ENCODE data around the gene NEMP1.

Gene NEMP1

GRCh38 chr12:57101892-57102695, 23.5 kb upstream of the NEMP1 start:
- no peak for TF ChIP-seq CTCF (IDR thresholded peaks at IDR 0.05)

DNA sequence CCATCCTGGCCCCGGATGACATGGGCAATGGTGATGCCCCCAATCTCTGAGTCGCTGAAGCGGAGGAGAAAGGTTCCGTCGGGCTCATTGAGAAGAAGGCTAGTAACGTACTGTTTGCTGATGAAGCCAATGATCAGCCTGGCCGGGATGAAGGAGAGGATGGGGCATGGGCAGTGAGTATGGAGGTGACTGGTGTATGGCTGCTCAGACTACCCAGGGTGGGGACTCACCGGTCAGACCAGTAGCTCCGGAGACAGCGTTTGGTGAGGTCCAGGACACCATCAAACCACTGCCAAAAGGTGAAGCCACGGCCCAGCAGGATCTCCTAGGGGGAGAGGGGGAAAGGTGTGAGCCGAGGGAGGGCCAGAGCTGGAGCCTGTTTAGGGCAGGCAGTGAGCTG, 21.2 kb upstream of the NEMP1 start:
- no peak for TF ChIP-seq CTCF (IDR thresholded peaks at IDR 0.05)

DNA sequence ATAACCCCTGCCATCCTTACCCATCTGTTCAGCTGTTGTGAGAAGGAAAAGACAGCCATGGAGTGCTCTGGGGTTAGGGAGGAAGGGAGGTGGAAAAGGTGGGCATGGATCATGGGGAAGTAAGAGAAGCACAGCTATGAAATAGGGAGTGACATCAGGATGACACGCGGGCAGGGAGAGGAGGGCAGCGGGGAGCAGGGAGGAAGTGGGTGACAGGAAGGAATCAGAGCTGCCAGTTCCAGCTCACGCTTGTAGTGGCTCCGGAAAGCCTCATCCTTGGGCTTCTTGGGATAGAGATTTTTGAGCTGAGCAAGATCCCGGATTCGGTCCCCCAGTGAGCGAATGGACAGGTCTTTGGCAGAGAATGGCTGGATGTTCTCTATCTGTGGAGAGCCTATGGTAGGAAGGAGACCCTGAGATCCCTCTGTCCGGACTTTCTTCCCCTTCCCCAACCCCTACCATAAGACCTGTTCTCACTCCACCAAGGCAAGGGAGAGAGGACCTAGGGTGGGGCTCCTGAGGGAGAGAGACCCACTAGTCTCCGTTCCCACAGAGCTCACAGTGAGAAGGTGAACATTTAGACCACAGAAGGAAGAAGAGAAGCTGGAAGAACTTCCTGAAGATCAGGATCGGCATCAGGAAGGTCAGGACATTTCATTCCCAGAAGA, 20.6 kb upstream of the NEMP1 start:
- no peak for TF ChIP-seq CTCF (IDR thresholded peaks at IDR 0.05)

GRCh38 chr12:57098546-57098945, 20.0 kb upstream of the NEMP1 start:
- TF ChIP-seq CTCF (IDR thresholded peaks at IDR 0.05) = no peak

- TF ChIP-seq CTCF (IDR thresholded peaks at IDR 0.05) = no peak
Observed at GRCh38 chr12:57097554-57097835, 18.9 kb upstream of the NEMP1 start.

DNA sequence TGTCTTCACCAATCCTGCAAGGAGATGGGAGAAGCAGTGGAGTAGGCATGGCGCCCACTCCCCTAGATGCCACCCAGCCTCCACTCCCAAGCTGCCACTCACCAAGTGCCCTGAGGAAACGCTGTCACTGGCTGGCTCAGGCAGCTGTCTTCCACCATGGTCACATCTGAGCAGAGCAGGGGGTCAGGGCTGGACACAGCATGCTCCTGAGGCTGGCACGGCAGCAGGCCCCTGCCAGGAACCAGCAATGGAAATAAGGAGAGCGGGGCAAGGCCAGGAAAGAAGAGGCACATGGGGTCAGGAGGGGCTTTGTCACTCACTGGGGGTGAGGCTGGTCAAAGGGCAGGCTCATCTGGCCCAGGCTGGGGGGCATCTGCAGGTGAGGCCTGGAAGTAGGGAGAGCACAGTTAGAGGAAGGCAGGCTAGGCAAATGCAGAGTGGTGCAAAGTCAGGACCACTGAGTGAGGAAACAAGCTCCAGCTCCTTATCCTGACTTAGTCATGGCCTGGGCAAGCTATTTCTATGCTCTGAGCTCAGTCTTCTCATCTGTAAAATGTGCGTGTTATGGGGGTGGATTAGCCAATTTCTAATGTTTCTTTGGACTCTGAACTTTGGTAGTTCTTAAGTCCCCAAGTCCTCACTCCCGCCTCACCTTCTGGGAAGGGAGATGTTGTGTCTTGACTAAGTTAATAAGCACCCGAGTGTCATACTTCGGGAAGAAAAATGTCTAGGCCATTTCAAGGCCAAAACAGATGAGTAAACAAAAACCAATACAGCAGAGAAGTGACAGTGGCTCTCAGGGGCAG, 18.4 kb upstream of the NEMP1 start:
- no peak for TF ChIP-seq CTCF (IDR thresholded peaks at IDR 0.05)

DNA sequence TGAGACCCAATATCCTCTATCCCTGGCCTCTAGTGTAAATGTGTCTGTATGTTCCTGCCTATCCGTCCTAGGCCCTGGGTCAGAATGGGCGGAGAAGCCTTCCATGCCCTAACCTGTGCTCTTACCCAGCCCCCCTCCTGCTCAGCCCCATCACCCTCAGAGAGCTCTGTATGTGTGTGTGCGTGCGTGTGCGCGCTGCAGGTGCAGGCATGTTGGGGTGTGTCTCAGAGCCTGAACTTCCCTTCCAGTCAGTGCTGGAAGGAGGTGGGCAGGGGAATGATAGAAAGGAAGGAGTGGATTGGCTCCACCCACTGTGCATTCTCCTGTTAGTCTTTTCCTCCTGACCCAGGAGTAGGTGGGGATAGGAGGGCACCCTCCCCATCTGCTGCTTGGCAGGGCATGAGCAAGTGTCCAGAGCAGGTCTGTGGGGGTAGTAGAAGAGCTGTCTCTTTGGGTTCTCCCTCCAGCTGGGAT, 17.5 kb upstream of the NEMP1 start:
- TF ChIP-seq CTCF (IDR thresholded peaks at IDR 0.05) = no peak
